Measurements from ENCODE around the gene PDLIM7. TPM values are rescaled to one million over a fixed set of nuclear protein-coding genes. Genes with fewer than 3 reads are reported as not detected.
A peak's percentile ranks its signal among the peaks of the same experiment; 100 is the strongest.

Gene PDLIM7
- total RNA-seq, 4 donors from 2014 or later, result 28.7 to 41.3 (median 32.0) TPM

DNA sequence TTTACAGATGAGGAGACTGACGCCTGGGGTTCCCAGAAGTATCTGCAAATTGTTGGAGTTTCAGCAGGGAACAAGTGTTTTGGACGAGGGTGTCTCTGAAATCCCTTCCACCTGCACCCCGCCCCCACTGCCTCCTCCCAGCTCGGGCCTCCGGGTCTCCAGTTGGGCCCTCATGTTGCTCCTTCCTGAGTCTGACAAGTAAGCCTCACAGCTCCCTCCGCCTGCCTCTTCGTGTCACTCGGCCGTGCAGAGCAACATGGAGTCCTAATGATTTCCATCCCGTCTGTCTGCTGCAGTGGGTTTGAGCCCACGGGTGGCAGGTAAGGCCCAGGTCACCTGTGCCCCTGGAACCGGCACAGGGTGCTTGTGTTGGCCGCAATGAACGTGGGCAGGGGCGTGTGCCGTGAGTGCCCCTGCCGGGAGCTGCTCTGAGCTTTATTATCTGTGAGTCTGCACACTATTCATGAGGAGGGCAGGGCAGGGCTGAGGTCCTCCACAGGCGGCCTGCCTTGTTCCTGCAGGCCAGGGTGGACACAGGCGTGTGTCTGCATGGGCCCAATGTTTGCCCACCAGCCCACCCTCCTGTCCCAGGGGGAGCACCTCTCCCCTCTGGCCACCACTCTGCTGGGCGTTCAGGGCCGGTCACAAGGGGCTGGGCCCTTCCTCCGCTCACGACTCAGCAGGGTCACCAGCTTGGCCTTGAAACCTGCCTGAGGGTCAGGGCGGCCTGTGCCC, 6.1 kb upstream of the PDLIM7 start:
- no peak overlapping the region for H3K4me3 ChIP-seq
- 76% methylated on average over 23 of the region's 24 CpGs for WGBS
- TF ChIP-seq POLR2AphosphoS5 (IDR thresholded peaks at IDR 0.05), result no peak
- TF ChIP-seq POLR2A (IDR thresholded peaks at IDR 0.05), result no peak
- no peak for TF ChIP-seq EP300 (IDR thresholded peaks at IDR 0.05)
- TF ChIP-seq, protein P1, sequence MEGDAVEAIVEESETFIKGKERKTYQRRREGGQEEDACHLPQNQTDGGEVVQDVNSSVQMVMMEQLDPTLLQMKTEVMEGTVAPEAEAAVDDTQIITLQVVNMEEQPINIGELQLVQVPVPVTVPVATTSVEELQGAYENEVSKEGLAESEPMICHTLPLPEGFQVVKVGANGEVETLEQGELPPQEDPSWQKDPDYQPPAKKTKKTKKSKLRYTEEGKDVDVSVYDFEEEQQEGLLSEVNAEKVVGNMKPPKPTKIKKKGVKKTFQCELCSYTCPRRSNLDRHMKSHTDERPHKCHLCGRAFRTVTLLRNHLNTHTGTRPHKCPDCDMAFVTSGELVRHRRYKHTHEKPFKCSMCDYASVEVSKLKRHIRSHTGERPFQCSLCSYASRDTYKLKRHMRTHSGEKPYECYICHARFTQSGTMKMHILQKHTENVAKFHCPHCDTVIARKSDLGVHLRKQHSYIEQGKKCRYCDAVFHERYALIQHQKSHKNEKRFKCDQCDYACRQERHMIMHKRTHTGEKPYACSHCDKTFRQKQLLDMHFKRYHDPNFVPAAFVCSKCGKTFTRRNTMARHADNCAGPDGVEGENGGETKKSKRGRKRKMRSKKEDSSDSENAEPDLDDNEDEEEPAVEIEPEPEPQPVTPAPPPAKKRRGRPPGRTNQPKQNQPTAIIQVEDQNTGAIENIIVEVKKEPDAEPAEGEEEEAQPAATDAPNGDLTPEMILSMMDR (IDR thresholded peaks at IDR 0.05), result no peak
- no peak overlapping the region for H3K27ac ChIP-seq
- no peaks in the 10 kb centered on the region for H3K9me3 ChIP-seq
- peaks cover 12% of the 10 kb centered on the region for H3K4me1 ChIP-seq
- H3K27me3 ChIP-seq, result no peaks in the 10 kb centered on the region
- no peak for DNase-seq (ENCODE audit: low spot score in 2 of 2)
- no peaks in the 10 kb centered on the region for H3K36me3 ChIP-seq

DNA sequence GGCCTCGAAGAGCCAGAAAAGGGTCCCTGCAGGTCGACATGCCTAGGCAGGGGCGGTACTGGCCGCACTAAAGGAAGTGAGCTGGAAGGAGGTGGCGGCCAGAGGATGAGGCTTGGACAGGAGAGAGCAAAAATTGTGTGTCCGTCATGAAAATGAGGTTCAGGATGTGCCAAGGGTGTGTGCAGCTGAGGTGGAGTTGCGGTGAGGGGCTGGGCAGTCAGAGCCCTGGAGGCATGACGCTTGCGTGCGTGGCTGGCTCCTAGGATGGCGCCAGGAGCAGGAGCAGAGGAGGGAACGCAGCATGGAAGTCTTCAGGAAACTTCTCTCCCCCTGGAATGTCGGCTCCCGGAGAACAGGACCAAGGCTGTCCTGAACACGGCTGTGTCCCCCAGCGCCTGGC, 5.5 kb upstream of the PDLIM7 start:
- Histone ChIP-seq H3K36me3 (no peaks in the 10 kb centered on the region), H3K27me3 (no peaks in the 10 kb centered on the region), H3K4me1 (peaks cover 19% of the 10 kb centered on the region), H3K4me3 (no peak overlapping the region), H3K27ac (no peak overlapping the region), H3K9me3 (no peaks in the 10 kb centered on the region)
- TF ChIP-seq EP300 (IDR thresholded peaks at IDR 0.05) (no peak), POLR2A (IDR thresholded peaks at IDR 0.05) (no peak), POLR2AphosphoS5 (IDR thresholded peaks at IDR 0.05) (no peak)
- TF ChIP-seq, protein P1 (IDR thresholded peaks at IDR 0.05), result no peak
- 73% methylated on average over 13 of the region's 16 CpGs for WGBS
- no peak for DNase-seq (ENCODE audit: low spot score in 2 of 2)

GRCh38 chr5:177501874-177502678, 4.7 kb upstream of the PDLIM7 start:
- Histone ChIP-seq H3K27ac (no peak overlapping the region), H3K4me1 (peaks cover 24% of the 10 kb centered on the region), H3K27me3 (no peaks in the 10 kb centered on the region), H3K36me3 (no peaks in the 10 kb centered on the region), H3K9me3 (no peaks in the 10 kb centered on the region), H3K4me3 (no peak overlapping the region)
- TF ChIP-seq, protein P1 (IDR thresholded peaks at IDR 0.05), result no peak
- TF ChIP-seq EP300 (IDR thresholded peaks at IDR 0.05), result no peak
- no peak for TF ChIP-seq POLR2AphosphoS5 (IDR thresholded peaks at IDR 0.05)
- TF ChIP-seq POLR2A (IDR thresholded peaks at IDR 0.05), result no peak
- DNase-seq (ENCODE audit: low spot score in 2 of 2), result no peak
- WGBS, result 74% methylated on average over 9 of the region's 9 CpGs

- Histone ChIP-seq H3K9me3 (no peaks in the 10 kb centered on the region), H3K27ac (no peak overlapping the region), H3K27me3 (no peaks in the 10 kb centered on the region), H3K36me3 (no peaks in the 10 kb centered on the region), H3K4me1 (peaks cover 36% of the 10 kb centered on the region), H3K4me3 (no peak overlapping the region)
- 27% methylated on average over 6 of the region's 10 CpGs for WGBS
- TF ChIP-seq POLR2AphosphoS5 (IDR thresholded peaks at IDR 0.05), result no peak
- TF ChIP-seq, protein P1 (IDR thresholded peaks at IDR 0.05), result peak; percentile 78 to 93
- DNase-seq (ENCODE audit: low spot score in 2 of 2), result peak; percentile 93 to 94
Measured at GRCh38 chr5:177500685-177501522, 3.5 kb upstream of the PDLIM7 start.
